OCI-LY3 (cell line): ENCODE results near the gene ARL3.

ENCODE experiments used
- CTCF ChIP-seq: fragments of 200-600, 300-600 bp; sonication (generic); IDR thresholded peaks from 2 replicates; pipeline ENCODE4 v1.5.1; 2014; ENCODE audit warnings: antibody characterized with exemption, low read length, low read depth
- EZH2phosphoT487 ChIP-seq: fragments of 200-600 bp; shearing (Covaris generic); IDR thresholded peaks from 2 replicates; pipeline ENCODE4 v1.6.1; 2018; ENCODE audit warnings: antibody characterized with exemption, mixed run types, low read depth

DNA sequence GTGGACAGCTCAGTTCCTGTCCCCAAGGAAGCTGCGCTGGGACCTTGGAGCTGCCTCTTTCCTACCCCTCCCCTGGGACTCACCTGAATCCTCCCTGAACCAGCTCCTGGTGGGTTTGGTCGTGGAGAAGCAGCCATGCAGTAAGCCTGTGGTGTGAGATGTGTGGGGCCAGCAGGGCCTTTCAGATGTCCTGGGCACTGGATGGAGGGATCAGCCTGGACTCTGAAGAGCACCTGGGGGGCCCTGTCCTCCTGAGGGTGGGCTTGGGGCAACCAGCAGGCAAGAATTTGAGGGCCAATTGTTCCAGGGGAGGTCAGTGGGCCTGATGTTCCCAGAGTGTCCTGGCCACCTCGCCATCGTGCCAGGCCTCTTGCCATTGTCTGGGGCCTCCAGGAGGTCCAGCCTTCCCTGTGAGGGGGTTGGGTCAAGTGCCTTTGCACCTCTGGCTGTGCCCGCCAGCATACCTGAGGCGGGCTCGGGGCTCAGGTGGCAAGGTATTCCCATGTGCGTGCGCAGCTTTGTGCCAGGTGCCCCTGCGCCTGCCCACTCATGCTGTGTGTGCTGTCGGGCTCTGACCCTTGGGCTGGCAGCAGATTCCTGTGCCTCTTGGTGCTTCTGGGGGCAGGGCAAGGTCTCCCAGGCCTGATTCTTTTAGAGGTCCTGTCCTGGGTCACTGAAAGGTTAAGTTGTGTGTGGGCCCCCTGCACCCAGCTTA, 62.6 kb downstream of the ARL3 start:
- TF ChIP-seq CTCF (no peak), EZH2phosphoT487 (no peak)
